GM18511 (cell line): ENCODE measurements around the gene RBPJL.

Experiments
- ATAC-seq: cut with Tn5 transposase; IDR thresholded peaks from one replicate; pipeline ENCODE4 v1.9.1; 2021; ENCODE audit warnings: mild to moderate bottlenecking, moderate library complexity; ENCODE audit not compliant: unreplicated experiment

The RBPJL gene

GRCh38 chr20:45292343-45292742 lies 14.3 kb upstream of the RBPJL start:
- ATAC-seq: no peak

- ATAC-seq: peak; percentile 64
Measured at GRCh38 chr20:45293041-45294002, 13.3 kb upstream of the RBPJL start.

- no peak for ATAC-seq
Measured at GRCh38 chr20:45294003-45294368, 12.7 kb upstream of the RBPJL start.

- no peak for ATAC-seq
Measured at GRCh38 chr20:45294659-45295058, 12.0 kb upstream of the RBPJL start.

- ATAC-seq: no peak
Measured at GRCh38 chr20:45297786-45298497, 8.7 kb upstream of the RBPJL start.

GRCh38 chr20:45299786-45300185 lies 6.9 kb upstream of the RBPJL start:
- no peak for ATAC-seq

- ATAC-seq: no peak
Measured at GRCh38 chr20:45300961-45301360, 5.7 kb upstream of the RBPJL start.

GRCh38 chr20:45301824-45302271 lies 4.8 kb upstream of the RBPJL start:
- no peak for ATAC-seq

GRCh38 chr20:45303586-45304463 lies 2.8 kb upstream of the RBPJL start:
- ATAC-seq: no peak

GRCh38 chr20:45304464-45304999 lies 2.1 kb upstream of the RBPJL start:
- no peak for ATAC-seq

- no peak for ATAC-seq
Measured at GRCh38 chr20:45305262-45305661, 1.4 kb upstream of the RBPJL start.

- no peak for ATAC-seq
Measured at GRCh38 chr20:45307076-45307640, 518 bp downstream of the RBPJL start.

- ATAC-seq: no peak
Measured at GRCh38 chr20:45308117-45308778, 1.6 kb downstream of the RBPJL start, which contains the start of gene MATN4. MATN4 (minus strand) TSS chr20:45308299; CDS start chr20:45305582, 2,717 bp downstream.

GRCh38 chr20:45309075-45309474 lies 2.4 kb downstream of the RBPJL start:
- no peak for ATAC-seq

GRCh38 chr20:45311589-45312211 lies 5.1 kb downstream of the RBPJL start:
- ATAC-seq: no peak

GRCh38 chr20:45312241-45312640 lies 5.6 kb downstream of the RBPJL start:
- ATAC-seq: no peak

- no peak for ATAC-seq
Measured at GRCh38 chr20:45313065-45313695, 6.5 kb downstream of the RBPJL start.

- no peak for ATAC-seq
Measured at GRCh38 chr20:45313943-45314342, 7.3 kb downstream of the RBPJL start.

- no peak for ATAC-seq
Measured at GRCh38 chr20:45315672-45316071, 9.0 kb downstream of the RBPJL start.
